NCI-H146 treated with DMSO at 0.1 percent for 48 hours (cell line): Measurements from ENCODE around the gene RASGRP1.

Experiments used
- DNase-seq: peaks from one replicate; lab custom pipeline; 2025; ENCODE audit not compliant: unreplicated experiment; lab: John Stamatoyannopoulos, UW

The RASGRP1 gene

GRCh38 chr15:38538328-38539007 lies 26.1 kb downstream of the RASGRP1 start:
- DNase-seq = no peak

DNA sequence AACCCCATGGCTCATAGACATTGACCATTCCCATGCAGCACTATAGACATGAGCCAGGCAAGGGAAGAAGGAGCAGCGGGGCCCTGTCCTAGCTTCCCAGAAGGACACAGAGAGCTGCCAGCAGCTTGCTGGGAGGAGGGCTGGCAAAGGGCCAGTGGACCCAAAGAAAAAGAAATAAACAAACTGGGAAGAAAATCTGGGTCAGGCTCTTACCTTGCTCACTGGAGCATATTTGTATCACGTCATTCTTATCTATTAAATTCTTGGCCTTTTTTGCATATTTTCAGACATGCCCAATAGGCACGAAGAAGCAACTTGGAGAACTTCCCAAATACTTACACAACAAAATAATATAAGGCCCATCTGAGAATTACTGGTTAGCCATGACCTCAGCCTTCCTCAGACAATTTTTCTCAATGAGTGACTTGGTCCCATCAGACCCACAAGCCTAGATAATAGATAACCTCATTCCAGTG lies 28.4 kb downstream of the RASGRP1 start:
- DNase-seq = no peak

DNA sequence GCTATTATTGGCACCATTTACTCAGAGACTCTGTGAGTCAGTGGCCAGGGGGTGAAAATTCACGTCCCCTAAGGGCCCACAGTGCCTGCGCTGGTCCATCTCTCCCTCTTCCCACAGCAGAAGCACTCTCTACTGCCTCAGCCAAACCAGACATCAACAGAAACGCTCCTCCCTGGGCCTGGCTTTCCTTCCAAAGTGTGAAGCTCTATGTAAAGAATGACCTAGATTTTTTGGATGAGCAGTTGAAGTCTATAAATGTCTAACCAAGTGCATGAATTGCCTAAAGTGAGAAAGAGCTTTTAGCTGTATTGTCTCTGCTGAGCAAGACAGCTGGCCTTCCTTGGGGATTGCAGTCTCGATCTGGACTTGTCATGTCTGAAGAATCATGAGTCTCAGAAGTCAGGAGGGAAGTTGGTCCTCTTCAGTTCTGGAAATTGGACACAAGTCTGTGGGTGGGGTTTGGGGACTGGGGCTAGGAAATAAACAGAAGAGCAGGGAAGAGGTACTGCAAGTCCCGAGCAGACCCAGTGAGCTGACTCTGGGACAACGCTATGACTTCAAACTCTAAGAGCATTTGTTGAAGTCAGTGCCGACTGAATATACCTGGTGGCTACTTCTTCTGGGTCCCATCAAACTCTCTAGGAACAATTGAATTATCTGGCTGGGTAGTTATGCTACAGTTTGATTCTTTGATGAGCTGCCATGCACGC lies 29.0 kb downstream of the RASGRP1 start:
- DNase-seq = no peak

DNA sequence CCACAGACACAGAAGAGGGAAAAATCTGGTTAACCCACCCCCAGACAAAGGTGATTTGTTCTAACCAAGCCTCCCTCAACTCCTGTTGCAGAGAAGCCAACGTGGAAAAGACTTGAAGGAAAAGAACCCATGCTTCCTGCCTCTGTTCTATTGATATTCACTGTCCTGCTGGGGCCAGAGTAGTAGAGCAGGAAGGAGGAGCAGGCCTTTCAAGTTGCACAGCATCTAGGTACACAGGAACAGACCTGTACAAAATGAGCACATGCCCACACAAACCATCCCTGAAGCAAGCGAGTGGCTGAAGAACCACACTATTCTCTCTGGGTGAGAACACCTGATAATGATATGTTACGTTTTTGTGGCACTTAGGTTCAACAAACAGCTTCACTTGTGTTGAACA lies 29.9 kb downstream of the RASGRP1 start:
- DNase-seq = no peak

DNA sequence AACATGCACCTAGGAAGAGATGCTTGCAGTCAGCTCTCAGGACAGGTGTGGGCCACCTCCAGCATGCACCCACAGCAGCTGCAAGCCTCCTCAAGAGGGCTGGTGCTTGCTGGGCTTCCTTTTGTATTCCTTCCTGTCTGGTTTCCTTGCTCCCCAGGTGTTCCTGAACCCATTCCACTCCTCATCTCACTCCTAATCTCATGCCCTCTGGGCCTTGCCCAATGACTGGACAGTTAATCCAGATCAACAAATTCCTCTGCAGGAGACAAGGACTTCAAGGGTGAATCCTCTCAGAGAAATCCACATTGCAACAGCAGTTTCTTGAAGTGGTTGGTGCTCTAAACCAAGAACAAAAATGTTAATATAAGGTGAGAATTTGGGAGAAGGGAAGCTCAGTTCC lies 30.7 kb downstream of the RASGRP1 start:
- no peak for DNase-seq

GRCh38 chr15:38533416-38533915 lies 31.1 kb downstream of the RASGRP1 start:
- DNase-seq = no peak

DNA sequence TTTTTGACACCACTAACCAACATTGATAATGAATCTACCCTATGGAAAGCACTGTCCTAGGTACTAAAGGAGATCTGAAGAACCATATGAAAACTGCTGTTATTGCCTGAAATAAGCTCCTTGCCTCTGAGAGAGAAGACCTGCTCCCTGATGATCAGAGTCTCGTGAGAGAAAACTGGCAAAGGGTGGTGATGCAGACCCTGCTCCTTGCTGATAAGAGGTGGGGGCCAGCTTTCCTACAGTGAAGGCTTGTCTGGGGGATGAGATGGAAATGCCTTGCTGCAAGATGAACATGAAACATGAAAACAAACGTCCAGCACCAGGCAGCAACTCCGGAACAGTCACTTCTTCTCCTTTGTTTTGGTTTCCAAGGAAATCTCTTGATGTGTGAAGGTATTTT lies 31.9 kb downstream of the RASGRP1 start:
- DNase-seq = no peak

- no peak for DNase-seq
Measured at GRCh38 chr15:38531509-38531908, 33.1 kb downstream of the RASGRP1 start.

DNA sequence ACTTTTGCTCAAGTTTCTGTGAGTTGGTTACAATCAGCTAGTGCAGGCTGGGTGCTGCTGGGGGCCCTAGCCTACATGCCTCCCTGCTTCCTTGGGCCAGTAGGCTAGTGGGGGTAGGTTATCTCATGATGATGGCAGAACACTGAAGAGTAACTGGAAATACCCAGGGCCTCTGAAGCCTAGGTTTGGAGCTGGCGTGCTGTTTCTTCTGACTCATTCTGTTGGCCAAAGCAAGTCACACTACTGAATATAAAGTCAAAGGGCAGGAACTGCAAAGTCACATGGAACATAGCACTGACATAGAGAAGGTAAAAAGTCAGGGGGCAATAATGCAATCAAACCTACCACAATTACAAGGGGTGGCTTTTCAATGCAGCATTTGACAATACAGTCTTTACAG lies 34.5 kb downstream of the RASGRP1 start:
- DNase-seq = no peak

DNA sequence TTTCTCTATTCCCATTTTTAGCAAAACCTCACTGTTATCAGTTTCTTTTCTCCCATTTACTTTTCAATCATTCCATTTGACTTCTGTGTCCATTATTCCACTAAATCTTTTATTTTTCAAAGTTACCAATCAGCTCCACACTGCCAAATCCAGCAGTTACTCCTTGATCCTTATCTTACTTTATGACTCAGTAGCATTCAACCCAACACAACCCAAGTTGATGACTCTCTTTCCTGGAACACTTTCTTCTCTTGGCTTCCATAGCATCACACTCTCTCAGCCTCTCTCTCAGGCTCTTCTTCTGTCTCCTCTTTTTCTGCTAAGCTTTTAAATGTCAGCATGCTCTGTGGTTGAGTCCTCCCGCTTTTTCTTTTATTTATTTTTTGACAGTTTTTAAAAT lies 36.3 kb downstream of the RASGRP1 start:
- DNase-seq = no peak

DNA sequence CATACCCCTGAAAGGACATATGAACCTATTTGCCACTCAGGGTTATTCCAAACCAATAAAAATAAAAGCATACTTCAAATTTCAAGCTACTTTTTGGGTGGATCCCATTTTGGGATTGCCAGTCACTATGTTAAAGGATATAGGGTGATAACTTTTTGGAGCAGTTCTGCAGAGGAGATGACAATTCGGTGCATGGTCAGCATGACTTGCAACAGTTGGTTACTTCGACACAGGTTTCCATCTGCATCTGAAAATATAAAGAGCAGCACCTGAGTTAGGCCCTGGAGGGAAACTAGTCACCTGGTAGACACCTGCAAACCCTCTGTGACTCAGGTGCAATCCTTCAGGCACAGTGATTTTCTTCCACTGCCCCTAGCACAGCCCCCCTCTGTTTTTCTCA lies 38.5 kb downstream of the RASGRP1 start:
- no peak for DNase-seq

DNA sequence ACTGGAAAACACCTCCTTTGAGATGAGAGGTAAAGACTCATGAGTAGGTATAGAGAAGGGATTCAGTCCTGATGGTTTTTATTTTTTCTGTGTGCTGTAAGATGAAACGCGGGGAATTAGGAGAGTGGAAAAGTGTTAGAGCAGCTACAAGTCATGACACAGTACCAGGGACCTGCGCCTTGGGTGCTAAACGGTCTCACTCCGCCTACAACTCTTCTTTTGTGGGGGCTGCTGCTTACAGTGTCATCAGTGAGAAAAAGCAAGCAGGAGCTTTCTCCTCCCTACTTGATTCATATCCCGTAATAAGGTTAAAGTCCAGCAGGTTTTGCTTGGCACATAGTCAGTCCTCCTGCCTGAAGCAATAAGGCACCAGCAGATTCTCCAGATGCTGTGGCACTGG lies 39.1 kb downstream of the RASGRP1 start:
- DNase-seq = no peak

DNA sequence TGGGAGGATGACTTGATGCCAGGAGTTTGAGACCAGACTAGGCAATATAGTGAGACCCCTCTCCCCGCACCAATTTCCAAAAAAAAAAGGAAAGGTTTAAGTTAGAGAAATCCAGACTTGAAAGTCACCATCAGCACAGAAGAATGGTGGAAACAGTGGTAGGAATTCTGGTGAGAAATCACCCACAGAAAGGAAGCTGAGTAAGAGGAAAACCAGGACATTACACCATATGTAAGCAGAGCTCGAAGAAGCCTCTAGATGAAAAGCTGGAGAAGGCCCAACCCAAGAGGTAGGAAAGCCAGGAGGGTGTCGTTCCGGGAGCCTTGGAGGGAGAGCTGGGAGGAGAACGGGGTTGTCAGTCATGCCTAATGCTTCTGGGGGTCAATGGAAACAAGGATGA lies 40.5 kb downstream of the RASGRP1 start:
- DNase-seq = no peak

GRCh38 chr15:38522922-38523321 lies 41.7 kb downstream of the RASGRP1 start:
- no peak for DNase-seq

DNA sequence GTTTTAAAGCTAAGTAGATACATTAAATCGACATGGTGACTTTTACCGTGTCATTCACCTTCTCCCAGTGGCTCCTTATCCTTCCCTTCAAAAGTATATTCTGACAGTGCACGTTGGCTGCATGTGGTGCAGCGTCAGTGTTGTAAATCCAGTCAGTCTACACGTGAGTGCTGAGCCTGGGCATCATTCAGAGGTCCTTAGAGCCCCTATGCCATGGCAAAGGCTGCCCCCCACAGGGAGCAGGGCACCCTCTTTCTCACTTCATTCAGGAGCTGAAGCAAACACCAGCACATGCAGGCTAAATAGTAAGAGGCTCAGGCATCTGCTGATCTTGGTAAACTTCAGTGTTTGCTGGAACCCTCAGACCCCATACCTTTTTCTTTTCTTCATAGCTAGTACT lies 43.3 kb downstream of the RASGRP1 start:
- DNase-seq = no peak

DNA sequence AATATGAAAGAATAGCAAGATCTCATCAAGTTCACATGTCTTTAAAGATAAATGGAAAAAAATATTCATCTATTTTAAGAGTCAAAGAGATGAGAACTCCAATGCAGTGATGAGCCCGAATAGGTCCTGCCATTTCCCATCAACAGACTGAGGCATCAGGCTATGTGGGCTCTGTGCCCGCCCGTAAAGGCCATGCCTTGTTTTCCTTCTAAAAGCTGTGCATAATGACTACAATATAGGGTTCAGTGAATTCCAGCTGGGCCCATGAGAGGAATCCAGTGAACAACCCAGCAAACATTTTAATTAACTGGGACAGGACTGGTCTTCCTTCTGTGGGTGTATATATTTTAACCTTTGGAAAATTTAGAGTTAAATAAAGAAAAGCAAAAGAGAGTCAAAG lies 44.6 kb downstream of the RASGRP1 start:
- DNase-seq = no peak

GRCh38 chr15:38518084-38518483 lies 46.5 kb downstream of the RASGRP1 start:
- DNase-seq = no peak

- no peak for DNase-seq
Measured at GRCh38 chr15:38517312-38517975, 47.2 kb downstream of the RASGRP1 start.

- no peak for DNase-seq
Measured at GRCh38 chr15:38516626-38517025, 48.0 kb downstream of the RASGRP1 start.

- no peak for DNase-seq
Measured at GRCh38 chr15:38514601-38515000, 50.0 kb downstream of the RASGRP1 start.

GRCh38 chr15:38512901-38513300 lies 51.7 kb downstream of the RASGRP1 start:
- no peak for DNase-seq

GRCh38 chr15:38509152-38509551 lies 55.5 kb downstream of the RASGRP1 start:
- DNase-seq = no peak
